Ishikawa (cell line): ENCODE data around the gene WIPF1.

Experiments
- RAD21 ChIP-seq: IDR thresholded peaks from 2 replicates; pipeline ENCODE4 v1.6.1; 2012; ENCODE audit warnings: low read depth
- YY1 ChIP-seq: IDR thresholded peaks from 2 replicates; pipeline ENCODE4 v1.6.1; 2012; ENCODE audit warnings: low read depth

GRCh38 chr2:174540893-174541292 is 56.7 kb downstream of the WIPF1 start:
- TF ChIP-seq YY1 (no peak), RAD21 (no peak)
